ENCODE measurements around the gene LGALS4. TPM values are rescaled to one million over a fixed set of nuclear protein-coding genes. Genes with fewer than 3 reads are reported as not detected.
A peak's percentile ranks its signal among the peaks of the same experiment; 100 is the strongest.
"Not testable (repeated sequence)": the region's sequence is repeated elsewhere in the genome, so short reads cannot be mapped to it uniquely, and the experiment has no call there.

Gene LGALS4, protein sequence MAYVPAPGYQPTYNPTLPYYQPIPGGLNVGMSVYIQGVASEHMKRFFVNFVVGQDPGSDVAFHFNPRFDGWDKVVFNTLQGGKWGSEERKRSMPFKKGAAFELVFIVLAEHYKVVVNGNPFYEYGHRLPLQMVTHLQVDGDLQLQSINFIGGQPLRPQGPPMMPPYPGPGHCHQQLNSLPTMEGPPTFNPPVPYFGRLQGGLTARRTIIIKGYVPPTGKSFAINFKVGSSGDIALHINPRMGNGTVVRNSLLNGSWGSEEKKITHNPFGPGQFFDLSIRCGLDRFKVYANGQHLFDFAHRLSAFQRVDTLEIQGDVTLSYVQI
- polyA plus RNA-seq (ENCODE audit: insufficient read depth in 1 of 5, insufficient read length in 5 of 5, low replicate concordance in 1 of 5) = 1 to 10 TPM in 4 of 5 donors, under 1 TPM in 1; 0.83 to 4.7 (median 2.5) TPM
- long read RNA-seq, donor 1 = 0 reads
- long read RNA-seq, donor 2 = 0 reads
- long read RNA-seq, donor 3, partial matches to known transcripts = 0 of 1 reads
- long read RNA-seq, donor 3, other reads (novel, unspliced or antisense) = 0 of 1 reads
- long read RNA-seq, donor 4 = 0 reads
- long read RNA-seq, donor 5 = 0 reads
- long read RNA-seq, donor 6 = 0 reads
- long read RNA-seq, donor 7 = 0 reads
- long read RNA-seq, donor 8 = 0 reads

GRCh38 chr19:38812841-38813320, at the start of gene LGALS4:
TSS of gene LGALS4 (minus strand) at chr19:38812945. CDS start at chr19:38812886, 59 bp downstream.
- DNase-seq = no peak

GRCh38 chr19:38861368-38861767, 48.6 kb upstream of the LGALS4 start:
- DNase-seq = no peak

DNA sequence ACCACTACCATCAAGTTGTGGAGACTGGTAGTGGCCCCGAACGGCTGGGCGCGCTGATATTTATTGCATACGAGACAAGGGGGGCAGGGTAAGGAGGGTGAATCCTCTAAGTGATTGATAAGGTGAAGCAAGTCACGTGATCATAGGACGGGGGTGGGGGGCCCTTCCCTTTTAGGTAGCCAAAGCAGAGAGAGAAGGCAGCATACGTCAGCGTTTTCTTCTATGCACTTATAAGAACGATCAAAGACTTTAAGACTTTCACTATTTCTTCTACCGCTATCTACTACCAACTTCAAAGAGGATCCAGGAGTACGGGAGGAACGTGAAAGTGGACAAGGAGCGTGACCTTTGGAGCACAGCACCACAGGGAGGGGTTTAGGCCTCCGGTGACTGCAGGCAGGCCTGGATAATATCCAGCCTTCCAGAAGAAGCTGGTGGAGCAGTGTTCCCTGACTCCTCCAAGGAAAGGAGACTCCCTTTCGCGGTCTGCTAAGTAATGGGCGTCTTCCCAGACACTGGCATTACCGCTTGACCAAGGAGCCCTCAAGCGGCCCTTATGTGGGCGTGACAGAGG, 47.0 kb upstream of the LGALS4 start:
- not testable (repeated sequence) for DNase-seq

DNA sequence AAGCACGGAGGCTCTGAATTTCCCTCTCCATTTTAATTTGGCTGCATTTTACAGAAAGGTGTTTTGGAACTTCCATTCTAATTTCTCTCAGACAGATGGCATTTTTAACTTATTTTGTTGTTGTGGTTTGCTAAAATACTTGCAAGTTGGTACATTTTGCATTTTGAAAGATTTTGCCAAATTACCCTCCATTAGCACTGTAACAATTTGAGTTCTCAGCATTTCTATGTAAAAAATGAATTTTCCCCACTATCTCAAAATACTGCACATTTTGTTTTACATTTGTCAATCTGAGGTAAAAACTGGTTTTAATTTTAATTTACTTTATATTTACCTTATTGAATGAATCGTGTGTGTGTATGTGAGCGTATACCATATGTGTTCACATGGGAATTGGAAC, 44.1 kb upstream of the LGALS4 start:
- DNase-seq = no peak

GRCh38 chr19:38855751-38856150, 43.0 kb upstream of the LGALS4 start:
- not testable (repeated sequence) for DNase-seq

- DNase-seq = not testable (repeated sequence)
Observed at GRCh38 chr19:38854961-38855360, 42.2 kb upstream of the LGALS4 start.

DNA sequence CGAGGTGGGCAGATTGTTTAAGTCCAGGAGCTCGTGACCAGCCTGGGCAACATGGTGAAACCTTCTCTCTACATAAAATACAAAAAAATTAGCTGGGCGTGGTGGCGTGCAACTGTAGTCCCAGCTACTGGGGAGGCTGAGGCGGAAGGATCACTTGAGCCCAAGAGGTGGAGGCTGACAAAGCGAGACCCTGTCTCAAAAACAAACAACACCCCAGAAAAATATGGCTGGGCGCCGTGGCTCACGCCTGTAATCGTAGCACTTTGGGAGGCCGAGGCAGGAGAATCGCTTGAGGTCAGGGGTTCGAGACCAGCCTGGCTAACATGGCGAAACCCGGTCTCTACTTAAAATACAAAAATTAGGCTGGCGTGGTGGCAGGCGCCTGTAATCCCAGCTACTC, 40.5 kb upstream of the LGALS4 start:
- no peak for DNase-seq

GRCh38 chr19:38852231-38853044, 39.7 kb upstream of the LGALS4 start:
- DNase-seq = peak; percentile 49 to 63

DNA sequence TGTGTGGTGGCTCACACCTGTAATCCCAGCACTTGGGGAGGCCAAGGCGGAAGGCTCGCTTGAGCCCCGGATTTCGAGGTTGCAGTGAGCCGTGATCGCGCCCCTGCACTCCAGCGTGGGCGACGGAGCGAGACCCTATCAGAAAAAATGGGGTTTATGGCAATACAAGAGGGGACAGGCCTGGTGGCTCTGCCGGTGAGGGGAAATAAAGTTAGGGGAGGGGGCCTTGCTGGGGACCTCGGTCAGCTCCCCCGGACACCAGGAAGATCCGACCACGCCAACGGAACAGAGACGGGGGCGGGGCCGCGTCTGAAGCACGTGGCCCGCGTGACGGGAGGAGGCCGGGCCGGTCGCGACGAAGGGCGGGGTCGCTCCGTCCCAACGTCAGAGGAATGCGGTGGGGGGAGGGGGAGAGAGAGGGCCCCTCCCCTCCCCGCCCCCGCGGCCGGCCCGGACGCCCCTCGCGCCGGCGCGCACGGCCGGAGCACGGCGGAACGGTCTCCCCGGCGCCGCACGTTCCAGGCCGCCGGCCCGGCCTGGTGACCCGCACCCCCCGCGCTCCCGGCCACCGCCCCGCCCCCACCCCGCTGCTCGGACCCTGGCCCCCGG, 39.0 kb upstream of the LGALS4 start:
- peak; percentile 95 to 96 for DNase-seq

- peak in 1 of 2 donors; percentile 29 for DNase-seq
Observed at GRCh38 chr19:38850976-38851621, 38.4 kb upstream of the LGALS4 start.

GRCh38 chr19:38850436-38850975, 37.8 kb upstream of the LGALS4 start:
- no peak for DNase-seq

DNA sequence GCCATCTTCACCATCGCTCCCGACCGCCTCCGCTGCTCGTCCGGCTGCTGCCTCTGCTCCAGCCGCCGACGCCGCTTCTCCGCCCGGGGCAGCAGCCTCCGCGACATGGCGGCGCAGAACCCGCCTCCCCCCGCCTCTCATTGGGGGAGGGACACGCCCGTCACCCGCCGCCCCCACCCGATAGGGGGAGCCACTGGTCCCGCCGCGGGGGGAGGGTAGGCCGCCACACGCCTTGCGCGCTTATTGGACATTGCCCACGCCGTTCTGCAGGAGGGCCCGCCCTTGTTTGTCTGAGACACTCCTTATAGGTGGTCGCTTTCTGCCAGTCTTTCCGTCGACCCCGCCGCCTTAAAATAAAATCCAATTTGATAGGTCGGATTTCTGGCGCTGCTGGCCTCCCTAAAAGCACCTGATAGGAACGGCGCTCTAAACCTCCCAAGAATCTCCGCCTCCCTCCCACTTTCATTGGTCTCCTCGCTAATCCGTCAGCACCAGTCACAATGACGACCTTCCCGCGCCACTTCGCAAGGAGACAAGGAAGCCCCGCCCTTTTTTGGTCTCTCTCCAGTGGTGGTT, 37.2 kb upstream of the LGALS4 start, which contains the start of gene HNRNPL:
TSS of gene HNRNPL (minus strand) at position 127 of the 576 bp plus-strand sequence. CDS start at position 107, 20 bp downstream.
- DNase-seq = peak; percentile 100

GRCh38 chr19:38849147-38849859, 36.6 kb upstream of the LGALS4 start:
- peak; percentile 97 to 98 for DNase-seq

DNA sequence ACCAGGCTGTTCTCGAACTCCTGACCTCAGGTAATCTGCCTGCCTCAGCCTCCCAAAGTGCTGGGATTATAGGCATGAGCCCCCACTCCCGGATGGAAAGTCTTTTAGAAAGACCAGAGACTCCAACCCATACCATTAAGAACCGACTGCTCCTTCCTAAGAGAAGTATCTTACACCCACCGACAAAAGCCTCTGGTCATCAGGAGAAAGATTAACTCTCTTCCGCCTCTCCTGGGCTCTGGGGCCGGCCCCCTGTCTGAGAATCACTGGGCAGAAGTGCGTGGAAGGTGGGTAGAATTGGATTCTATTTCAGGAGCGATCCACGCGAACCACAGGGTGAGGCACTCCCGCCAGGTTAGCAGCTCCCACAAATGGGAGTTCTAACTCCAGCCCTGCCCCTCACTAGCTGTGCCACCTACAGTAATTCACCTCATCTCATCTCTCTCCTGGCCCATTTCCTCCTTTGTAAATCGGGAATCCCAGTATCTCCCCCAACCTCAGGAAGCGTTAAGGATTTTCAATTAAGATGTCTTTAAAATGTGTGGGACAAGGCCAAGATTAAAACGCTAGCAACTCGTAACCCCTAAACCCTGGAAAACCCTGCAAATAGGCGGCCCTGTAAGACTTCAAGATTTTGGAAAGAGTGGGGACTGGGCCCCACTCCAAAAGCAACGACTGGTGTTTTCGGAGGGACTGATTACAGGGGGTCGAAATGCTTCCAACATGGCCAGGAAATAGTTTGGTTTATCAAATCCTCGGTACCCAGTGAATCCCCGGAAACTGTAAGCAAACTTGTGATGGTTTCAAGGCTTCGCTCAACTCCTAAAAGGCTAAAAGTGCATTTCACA, 35.8 kb upstream of the LGALS4 start:
- no peak for DNase-seq

DNA sequence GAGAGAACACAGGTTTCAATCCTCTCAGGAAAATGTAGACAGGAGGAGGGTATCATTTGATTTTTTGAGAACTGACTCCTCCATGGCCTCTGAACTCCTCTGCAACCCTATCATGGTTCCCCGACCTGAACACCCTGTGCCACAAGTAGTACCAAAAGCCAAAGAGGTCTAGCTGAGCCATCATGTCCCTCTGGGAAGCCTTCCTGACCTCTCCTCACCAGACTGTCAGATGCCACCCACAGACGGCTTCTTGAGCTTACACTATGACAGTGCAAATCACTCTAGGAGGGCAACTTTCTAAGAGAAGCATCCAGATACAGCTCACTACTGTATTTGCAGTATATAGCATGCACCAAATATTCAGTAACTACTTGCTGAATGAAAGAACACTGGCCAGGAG, 33.4 kb upstream of the LGALS4 start:
- no peak for DNase-seq

DNA sequence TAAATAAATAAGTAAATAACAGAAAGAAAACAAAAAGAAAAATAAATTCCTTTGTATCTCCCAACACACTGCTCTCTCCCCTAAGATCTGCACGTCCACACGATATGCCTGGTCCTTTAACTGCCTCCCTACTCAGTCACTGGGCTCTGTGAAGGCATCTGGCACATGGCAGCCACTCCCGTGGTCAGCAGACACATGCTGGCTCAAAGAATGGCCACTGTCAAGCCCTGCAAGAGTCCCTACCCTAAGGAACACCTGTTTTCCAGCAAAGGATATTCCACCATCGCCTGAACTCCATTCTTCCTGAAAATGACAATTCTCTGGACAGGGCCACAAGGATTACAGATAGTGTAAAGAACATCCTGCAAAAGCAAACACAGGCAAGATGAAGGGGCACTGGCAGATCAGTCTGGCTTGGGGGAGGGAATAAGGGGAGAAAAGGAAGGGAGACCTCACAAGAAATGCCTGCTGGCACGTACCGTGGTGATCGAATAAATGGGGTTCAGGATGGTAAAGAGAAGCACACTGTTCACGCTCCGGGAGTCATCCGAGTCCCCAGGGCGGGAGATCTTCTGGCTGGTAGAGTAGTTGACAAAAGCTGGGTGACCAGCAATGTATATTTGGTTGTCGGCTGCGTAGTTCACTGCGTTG, 32.8 kb upstream of the LGALS4 start:
- no peak for DNase-seq

- no peak for DNase-seq
Observed at GRCh38 chr19:38844093-38844686, 31.4 kb upstream of the LGALS4 start.

Data from right lung (tissue), 10 donors.